GM21526 (cell line): Measurements from ENCODE around the gene FKBP5.
"Not testable (repeated sequence)": the region's sequence is repeated elsewhere in the genome, so short reads cannot be mapped to it uniquely, and the experiment has no call there.

Source experiments
- ATAC-seq: cut with Tn5 transposase; IDR thresholded peaks from one replicate; pipeline ENCODE4 v1.9.1; 2021; ENCODE audit warnings: moderate library complexity; ENCODE audit not compliant: unreplicated experiment, low FRiP score

The FKBP5 gene

GRCh38 chr6:35596448-35597442 is 92.0 kb downstream of the FKBP5 start:
- no peak for ATAC-seq

- ATAC-seq: no peak
Observed at GRCh38 chr6:35594503-35595186, 94.1 kb downstream of the FKBP5 start.

DNA sequence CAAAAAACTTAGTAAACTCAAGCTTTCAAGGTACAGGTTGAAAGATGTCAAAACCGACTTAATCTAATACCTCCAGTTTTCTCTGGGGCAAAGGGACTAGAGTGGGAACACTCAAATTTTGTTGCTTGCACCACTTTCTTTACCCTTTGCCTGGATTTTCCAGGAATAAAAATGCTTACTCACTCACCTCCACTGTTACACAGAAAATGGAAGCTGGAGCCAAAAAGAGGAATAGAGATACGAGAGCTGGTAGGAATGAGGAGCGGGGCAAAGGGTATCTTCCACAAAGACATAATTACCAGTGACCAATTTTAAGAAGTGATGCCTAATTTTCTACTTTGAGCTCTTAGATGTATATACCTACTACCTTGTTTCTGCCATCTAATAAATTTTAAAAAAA is 96.5 kb downstream of the FKBP5 start:
- ATAC-seq: no peak

GRCh38 chr6:35590622-35591066 is 98.1 kb downstream of the FKBP5 start:
- ATAC-seq: no peak

GRCh38 chr6:35589904-35590303 is 98.8 kb downstream of the FKBP5 start:
- ATAC-seq: no peak

GRCh38 chr6:35589201-35589739 is 99.4 kb downstream of the FKBP5 start:
- ATAC-seq: no peak

DNA sequence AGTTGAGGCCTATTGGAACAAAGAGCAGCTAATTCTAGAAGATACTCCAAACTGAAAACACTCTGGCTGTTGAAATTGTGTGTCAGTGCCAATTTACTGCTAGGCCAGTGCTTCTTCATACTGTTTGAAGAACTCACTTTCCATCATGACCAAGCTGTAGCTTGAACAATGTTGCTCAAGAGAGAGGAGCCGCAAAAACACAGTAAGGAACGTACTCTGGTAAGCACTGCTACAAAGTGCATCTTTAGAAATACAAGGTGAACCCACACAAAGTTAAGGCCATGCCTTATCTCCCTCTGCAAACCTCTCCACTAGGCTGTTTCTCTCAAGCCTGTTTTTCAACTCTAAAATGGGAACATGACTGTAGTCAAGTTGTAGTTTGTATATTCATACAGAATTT is 101.5 kb downstream of the FKBP5 start:
- no peak for ATAC-seq

- ATAC-seq: no peak
Observed at GRCh38 chr6:35586542-35586941, 102.2 kb downstream of the FKBP5 start.

DNA sequence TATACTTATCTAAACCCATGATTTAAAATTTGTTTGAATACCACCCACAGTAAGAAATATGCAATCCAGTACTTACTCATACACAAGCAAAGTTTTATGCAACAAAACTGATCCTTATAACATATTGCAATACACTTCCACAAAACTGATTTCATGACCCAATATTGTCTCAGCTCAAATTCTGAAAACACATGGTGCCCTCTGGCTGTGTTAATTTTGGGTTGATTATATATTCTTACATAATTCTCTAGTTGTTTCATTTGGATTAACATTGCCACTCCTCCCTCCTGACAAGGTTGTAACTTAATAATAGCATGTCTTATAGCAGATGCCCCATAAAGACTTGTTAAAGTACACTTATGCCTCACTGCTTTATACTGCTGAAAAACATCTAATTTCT is 103.1 kb downstream of the FKBP5 start:
- no peak for ATAC-seq

- ATAC-seq: no peak
Observed at GRCh38 chr6:35583893-35584688, 104.6 kb downstream of the FKBP5 start.

GRCh38 chr6:35582315-35582714 is 106.4 kb downstream of the FKBP5 start:
- no peak for ATAC-seq

DNA sequence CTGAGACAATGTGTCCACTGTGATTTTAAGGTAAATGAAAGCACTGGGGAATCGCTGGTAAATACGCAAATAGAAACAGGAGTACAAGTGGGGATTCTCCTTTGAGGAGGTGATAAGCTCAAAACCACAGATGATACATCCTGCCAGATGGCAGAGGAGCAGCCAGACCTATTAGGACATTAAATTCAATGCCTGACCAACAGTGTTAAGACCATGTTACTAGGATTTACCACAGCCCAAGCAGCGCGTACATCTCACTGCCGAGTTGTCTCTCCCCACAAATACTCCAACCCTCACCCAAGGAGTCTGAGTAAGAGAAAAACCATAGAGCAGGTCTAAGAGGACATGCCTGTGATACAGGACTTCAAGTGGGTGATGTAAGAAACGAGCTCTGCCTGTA is 107.1 kb downstream of the FKBP5 start:
- no peak for ATAC-seq

DNA sequence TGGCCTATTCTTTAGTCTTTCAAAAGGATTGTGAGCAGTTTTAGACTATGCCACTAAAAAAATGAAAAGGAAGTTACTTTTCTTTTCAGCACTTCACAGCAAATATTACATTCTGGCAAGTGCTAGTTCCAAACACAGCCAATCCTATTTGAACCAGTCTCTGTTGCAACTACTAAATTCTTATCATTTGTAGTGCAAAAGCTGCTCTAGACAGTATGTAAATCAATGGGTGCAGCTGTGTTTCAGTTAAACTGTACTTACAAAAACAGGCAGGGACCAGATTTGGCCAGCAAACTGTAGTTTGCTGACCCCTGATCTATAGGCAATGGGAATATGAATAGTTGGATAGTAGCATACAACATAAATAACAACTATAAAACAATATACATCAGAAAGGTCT is 107.9 kb downstream of the FKBP5 start:
- ATAC-seq: no peak

- ATAC-seq: no peak
Observed at GRCh38 chr6:35576682-35577081, 112.0 kb downstream of the FKBP5 start.

DNA sequence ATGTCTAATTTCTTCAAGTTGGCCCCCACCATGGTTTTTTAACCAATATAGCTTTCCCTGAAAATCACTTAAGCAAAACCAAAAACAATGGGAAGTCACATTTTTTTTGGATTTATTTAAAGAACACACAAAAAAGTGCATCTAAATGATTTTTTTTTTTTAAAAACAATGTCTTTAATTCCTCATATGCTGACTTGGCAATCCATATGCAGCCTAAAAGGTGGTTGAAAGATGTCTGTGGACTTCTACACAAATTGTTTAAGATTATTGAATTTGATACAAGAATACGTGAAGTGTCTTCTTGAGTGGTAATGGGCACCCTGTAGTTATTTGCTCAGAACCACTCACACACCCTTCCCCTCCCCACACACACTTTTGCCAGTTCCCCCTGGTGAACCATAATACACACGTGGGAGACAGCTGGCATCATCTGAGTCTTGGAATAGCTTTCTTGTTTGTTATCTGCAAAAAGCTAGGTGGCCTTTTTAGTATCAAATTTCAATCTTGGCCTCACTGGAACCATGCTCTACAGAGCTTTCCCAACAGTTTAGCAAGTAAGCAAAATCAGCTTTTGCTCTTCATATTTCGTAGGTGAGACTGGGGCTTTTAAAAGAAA is 115.1 kb downstream of the FKBP5 start:
- no peak for ATAC-seq

- not testable (repeated sequence) for ATAC-seq
Observed at GRCh38 chr6:35570885-35571330, 117.8 kb downstream of the FKBP5 start.

DNA sequence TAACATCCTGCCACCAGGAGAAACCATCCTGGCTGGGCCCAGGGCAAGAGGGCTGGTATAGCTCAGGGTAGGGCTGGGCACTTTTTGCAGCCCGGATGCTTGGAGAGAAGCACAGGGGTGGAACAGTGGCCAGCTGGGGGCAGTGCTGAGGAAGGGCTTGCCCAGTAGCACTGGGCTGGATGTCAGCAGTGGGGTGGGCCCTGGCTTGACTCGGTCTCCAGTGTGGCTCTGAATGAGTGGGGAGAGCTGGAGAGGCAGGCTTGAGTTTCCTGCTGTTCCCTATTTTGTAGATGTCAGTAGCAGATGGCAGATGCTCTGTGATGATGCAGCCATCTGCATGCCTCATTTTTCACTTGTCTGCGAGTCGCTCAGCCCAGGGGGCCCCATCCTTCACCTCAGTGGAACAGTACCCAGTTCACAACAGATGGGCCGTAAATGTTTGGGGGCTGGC is 119.7 kb downstream of the FKBP5 start:
- no peak for ATAC-seq

- ATAC-seq: no peak
Observed at GRCh38 chr6:35566794-35567193, 121.9 kb downstream of the FKBP5 start.

- ATAC-seq: no peak
Observed at GRCh38 chr6:35564733-35565132, 124.0 kb downstream of the FKBP5 start.

DNA sequence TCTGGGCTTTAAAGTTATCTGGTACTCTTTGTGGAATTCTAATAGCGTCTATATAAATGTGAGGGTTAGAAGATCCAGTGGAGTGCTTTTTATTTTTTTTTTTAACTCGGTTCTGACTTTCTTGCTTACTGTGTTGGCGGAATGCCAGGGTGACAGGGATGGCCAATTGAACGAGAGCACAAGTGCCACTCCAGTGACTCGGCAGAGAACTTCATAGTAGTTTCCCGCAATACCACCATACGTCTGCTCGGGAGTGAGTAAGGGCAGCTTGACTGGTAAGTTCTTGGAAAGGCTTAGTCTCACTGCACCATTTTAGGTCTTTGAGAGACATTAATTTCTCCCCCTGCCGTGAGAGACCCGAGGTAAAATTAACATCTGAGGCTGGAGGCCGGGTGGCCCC is 126.7 kb downstream of the FKBP5 start:
- ATAC-seq: no peak
